HG02973 (cell line): ENCODE results near the gene ANKLE1.
A peak's percentile ranks its signal among the peaks of the same experiment; 100 is the strongest.

Experiments used
- ATAC-seq: cut with Tn5 transposase; IDR thresholded peaks from one replicate; pipeline ENCODE4 v1.9.1; 2021; ENCODE audit warnings: moderate library complexity; ENCODE audit not compliant: unreplicated experiment

ANKLE1 gene, protein sequence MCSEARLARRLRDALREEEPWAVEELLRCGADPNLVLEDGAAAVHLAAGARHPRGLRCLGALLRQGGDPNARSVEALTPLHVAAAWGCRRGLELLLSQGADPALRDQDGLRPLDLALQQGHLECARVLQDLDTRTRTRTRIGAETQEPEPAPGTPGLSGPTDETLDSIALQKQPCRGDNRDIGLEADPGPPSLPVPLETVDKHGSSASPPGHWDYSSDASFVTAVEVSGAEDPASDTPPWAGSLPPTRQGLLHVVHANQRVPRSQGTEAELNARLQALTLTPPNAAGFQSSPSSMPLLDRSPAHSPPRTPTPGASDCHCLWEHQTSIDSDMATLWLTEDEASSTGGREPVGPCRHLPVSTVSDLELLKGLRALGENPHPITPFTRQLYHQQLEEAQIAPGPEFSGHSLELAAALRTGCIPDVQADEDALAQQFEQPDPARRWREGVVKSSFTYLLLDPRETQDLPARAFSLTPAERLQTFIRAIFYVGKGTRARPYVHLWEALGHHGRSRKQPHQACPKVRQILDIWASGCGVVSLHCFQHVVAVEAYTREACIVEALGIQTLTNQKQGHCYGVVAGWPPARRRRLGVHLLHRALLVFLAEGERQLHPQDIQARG

DNA sequence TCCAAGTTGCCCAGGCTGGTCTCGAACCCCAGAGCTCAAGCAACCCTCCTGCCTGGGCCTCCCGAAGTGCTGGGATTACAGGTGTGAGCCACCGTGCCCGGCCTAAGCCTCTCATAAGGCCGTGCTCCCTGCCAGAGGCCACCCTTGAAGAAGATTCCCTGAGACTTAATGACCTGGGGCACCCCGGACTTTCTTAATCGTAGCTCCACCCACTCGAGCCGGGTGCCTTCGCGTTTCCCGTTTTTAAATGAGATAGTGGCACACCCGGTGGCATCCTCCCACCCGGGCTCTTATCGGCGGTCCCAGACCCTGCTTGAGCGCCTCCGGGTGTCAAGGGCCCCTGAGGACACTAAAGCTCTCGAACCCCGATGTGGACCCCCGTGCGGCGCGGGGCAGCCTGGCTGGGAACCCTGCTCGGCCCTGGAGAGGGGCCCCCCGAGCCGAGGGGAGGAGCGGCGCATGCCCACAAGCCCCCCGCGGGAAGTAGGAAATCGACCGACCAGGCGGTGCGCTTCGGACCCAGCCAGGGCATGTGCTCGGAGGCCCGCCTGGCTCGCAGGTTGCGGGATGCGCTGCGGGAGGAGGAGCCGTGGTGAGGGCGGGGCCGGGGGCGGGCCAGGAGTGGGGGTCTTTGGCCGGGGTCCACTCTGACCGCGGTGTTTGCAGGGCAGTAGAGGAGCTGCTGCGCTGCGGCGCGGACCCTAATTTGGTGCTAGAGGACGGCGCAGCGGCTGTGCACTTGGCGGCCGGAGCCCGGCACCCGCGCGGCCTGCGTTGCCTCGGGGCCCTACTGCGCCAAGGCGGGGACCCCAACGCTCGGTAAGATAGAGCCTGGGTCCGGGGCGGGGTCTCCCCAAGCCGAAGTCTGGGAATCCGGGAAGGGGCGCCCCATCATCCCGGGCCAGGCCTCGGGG is at the start of gene ANKLE1:
Gene ANKLE1 (plus strand): TSS at position 511 of the 914 bp plus-strand sequence. CDS start 20 bp downstream, at position 531.
- no peak for ATAC-seq

GRCh38 chr19:17232258-17232657 is 49.4 kb upstream of the ANKLE1 start:
- no peak for ATAC-seq

- no peak for ATAC-seq
Observed at GRCh38 chr19:17234911-17235299, 46.8 kb upstream of the ANKLE1 start.

- peak; percentile 64 for ATAC-seq
Observed at GRCh38 chr19:17235300-17235970, 46.3 kb upstream of the ANKLE1 start.

DNA sequence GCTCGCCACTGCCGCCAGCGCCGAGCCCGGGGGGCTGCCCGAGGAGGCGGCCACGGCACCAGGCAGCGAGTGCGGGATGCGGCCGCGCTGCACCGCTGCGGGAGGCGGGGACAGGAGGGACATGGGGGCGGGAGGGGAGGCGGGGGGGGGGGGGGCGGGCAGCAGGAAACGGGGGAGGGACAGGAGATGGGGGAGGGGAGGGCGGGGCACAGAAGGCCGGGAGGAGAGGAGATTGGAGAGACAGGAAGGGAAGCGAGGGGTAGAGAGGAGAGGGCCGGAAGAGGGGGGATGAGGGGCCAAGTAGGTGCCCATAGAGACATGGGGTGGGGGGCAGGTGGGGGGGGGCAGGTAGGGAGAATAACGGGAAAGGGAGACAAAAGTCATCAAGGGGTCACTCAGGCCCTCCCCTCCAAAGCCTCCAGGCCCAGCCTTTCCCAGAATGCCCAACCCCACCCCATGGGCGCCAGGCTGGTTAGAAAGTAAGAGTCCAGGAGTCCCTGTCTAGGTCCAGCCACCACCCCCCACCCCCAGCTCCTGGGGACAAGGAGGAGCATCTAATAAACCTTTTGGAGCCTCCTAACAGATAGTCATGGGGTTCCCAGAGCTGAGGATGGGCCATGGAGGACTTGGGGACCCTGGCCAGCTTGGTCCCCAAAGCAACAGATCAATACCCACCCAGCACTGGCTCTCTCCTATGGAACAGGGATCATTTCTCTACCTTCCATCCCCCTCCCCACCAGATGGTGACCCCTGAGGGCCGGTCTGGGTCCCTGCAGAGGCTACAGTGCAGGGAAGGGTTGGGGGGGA is 45.5 kb upstream of the ANKLE1 start:
- peak; percentile 7 for ATAC-seq

- ATAC-seq = no peak
Observed at GRCh38 chr19:17236811-17237543, 44.7 kb upstream of the ANKLE1 start.

DNA sequence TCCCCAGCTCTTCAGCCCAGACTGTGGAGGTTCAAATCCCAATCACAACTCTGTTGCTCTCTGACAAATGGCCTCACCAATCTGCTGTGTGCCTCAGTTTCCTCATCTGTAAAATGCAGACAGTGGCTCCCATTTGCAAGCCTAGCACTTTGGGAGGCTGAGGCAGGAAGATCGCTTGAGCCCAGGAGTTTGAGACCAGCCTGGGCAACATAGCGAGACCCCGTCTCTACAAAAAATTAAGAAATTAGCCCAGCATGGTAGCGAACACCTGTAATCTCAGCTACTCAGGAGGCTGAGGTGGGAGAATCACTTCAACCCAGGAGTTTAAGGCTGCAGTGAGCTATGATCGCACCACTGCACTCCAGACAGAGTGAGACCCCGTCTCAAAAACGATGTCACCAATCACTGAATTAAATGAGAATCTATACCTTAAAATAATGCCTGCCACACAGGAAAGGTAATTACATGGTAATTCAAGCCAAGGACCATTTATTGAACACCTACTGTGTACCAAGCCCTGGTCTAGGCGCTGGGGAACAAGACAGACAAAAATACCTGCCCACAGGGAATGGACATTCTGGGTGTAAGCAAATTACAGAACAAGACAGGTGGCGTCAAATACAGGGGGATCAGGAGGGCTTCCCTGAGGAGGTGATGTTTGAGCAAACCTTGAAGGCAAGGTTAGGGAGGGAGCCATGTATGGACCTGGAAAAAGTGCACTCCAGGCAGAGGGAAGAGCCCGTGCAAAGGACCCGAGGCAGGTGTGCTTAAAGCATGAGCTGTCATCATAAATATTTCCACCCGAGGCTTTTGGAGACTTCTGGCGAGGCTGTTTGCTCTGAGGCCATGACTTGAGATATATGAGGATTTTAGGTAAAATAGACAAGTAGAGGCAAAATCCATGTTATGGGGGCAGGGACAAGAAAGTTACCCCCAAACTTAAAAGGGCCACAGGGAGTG is 43.7 kb upstream of the ANKLE1 start:
- ATAC-seq = no peak

- no peak for ATAC-seq
Observed at GRCh38 chr19:17240062-17240752, 41.5 kb upstream of the ANKLE1 start.

GRCh38 chr19:17240826-17241399 is 40.8 kb upstream of the ANKLE1 start:
- no peak for ATAC-seq

- ATAC-seq = no peak
Observed at GRCh38 chr19:17242431-17243208, 39.1 kb upstream of the ANKLE1 start.

- no peak for ATAC-seq
Observed at GRCh38 chr19:17243211-17243829, 38.4 kb upstream of the ANKLE1 start.

DNA sequence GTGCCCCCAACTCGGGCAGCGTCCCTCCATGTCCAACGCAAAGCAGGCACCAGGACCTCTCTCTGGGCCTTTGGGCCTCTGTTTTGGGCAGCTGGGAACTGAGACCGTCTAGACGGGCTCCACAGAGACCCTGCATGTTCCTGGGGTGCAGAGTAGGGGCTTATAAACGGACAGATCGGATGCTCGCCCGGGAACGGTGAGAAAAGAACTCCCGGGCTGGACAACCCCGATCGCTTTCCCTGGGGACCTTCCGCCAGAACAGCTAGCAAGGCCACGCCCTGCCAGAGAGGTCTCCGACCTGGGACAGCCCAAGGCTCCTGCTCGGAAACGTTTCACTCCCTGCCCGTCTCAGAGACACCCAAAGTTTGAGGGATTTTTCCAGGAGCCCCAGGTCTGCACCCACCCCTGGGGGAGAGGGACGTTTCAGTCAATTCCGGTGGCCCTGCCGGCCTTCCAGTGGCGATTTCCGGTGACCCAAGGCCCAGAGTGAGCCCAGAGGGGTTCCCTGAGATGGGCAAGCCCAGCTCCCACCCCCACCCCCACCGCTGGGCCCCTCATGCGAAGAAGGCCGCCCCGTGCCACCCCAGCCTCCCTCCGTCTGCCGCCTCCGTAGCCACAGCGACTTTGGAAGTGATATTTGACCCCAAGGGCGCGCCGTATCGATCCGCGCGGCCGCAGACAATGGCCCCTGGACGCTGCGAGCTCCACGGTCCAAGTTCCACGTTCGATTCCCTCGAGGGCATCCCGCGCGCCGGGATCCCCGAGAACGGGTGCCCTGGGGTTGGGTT is 37.7 kb upstream of the ANKLE1 start:
- no peak for ATAC-seq

- no peak for ATAC-seq
Observed at GRCh38 chr19:17244618-17245534, 36.8 kb upstream of the ANKLE1 start.

DNA sequence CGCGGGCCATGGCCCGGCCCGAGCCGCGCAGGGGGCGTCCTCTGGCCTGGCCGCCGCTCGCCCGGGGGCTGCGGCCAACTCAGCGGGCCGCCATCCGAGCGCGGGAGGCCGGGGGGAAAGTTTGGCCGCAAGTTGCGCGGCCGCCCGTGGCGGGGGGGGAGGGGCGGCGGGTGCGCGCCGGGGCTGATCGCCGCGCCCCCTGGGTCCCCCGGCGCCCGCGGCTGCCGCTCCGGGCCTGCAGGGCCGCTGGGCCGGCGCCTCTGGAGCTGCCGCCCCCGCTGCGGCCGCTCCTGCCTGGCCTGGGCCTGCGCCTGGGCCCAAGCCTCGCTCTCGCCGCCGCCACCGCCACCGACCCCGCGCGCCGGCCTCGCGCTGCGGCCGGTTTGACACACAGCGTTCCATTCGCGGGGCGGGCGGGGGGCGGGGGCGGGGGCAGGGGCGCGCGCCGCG is 36.1 kb upstream of the ANKLE1 start, which contains the start of gene NR2F6:
Gene NR2F6 (minus strand): TSS at position 385 of the 450 bp plus-strand sequence. CDS start 699 bp downstream, outside the sequence.
- ATAC-seq = peak; percentile 12
